Amygdala (tissue), 56 donors: ENCODE results near the gene CEP112.
"Not testable (repeated sequence)": the region's sequence is repeated elsewhere in the genome, so short reads cannot be mapped to it uniquely, and the experiment has no call there.

ENCODE experiments used
- DNase-seq, 56 donors: peaks; one replicate each; lab custom pipeline; 2025; lab: John Stamatoyannopoulos, UW

Gene CEP112

GRCh38 chr17:65799454-65799853, 392.5 kb downstream of the CEP112 start:
- DNase-seq = no peak

- no peak for DNase-seq
Measured at GRCh38 chr17:65797809-65798208, 394.1 kb downstream of the CEP112 start.

DNA sequence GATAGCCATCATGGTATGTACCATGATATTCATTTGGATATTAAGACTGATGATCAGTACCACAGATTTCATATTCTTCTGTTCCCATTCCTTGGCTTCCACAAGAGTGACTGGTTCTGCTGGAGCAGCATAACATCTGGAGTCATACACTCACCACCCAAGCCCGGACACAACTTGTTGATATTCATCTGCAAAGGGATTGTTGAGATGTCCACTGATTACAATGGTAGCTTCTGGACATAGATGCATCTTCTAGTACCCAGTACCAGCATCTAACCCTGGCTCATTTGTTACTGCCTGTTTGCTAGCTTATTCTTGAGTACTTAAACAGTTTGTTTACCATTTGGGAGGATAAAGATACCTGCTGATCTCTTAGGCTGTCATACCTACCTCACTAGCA, 394.8 kb downstream of the CEP112 start:
- no peak for DNase-seq

GRCh38 chr17:65794572-65794971, 397.4 kb downstream of the CEP112 start:
- DNase-seq = no peak

DNA sequence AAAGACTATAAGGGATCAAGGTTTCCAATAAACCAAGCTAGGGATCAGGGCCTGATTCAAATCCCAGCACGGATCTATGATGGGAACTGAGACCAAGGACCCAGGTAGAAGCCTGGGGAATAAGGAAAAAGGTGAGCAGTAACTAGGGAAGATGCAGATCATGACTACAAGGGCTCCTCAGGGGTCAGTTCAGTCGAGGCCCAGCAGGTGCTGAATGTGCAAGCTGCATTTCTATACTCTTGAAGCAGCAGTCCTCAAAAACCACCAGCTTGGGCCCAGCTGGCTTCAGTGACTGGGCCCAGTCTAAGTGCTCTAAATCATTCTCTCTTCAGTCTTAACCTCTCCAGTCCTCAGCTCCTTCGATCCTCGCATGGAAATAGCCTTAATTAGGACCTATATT, 401.7 kb downstream of the CEP112 start:
- no peak for DNase-seq

DNA sequence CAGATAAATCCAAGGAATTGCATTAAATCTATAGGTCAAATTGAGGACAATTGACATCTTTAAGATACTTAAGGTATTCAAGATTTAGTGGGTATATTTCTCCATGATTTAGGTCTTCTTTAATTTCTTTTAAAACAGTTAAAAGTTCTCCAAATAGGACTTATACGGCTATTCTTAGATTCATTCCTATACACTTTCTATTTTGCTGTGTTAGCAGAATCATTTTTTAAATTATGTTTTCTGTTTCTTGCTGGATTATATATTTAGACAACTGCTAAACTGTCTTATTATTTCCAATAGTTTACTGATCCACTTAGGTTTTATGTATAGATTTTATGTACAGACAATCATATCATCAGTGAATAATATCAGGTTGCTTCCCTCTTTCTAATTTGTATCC, 404.4 kb downstream of the CEP112 start:
- no peak for DNase-seq

GRCh38 chr17:65786479-65786878, 405.5 kb downstream of the CEP112 start:
- DNase-seq = no peak

DNA sequence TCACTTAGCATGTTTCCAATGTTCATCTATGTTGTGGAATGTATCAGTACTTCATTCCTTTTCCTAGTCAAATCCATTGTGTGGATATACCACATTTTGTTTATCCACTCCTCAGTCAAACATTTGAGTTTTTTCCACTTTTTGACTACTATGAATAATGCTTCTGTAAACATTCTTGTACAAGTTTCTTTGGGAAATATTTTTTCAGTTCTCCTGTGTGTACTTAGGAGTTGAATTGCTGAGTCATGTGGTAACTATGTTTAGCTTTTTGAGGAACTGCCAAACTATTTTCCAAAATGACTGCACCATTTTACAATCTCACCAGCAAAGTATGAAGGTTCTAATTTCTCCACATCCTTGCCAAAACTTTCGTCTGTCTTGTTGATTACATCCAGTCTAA, 406.8 kb downstream of the CEP112 start:
- no peak for DNase-seq

DNA sequence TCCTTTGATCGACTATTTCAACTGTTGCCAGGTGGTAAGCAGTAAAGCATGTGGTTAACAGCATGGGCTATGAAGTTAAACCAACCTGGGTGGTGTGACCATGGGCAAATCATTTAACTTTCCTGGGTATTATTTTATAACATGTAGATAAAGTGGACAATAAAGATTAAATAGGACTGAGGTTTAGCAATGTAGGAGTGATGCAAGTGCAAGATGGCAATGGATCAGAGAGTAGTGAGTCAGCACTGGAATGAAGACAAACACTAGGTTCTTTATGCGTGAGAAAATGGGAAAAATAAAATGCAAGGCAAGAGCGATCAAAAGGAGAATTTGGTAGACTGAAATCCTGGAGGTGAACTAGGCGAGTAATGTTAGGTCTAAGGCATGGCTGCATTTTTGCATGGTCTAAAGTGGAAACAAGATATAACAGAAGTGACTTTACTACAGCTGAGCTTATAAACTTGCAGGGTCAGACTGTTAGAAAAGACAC, 408.0 kb downstream of the CEP112 start:
- no peak for DNase-seq

DNA sequence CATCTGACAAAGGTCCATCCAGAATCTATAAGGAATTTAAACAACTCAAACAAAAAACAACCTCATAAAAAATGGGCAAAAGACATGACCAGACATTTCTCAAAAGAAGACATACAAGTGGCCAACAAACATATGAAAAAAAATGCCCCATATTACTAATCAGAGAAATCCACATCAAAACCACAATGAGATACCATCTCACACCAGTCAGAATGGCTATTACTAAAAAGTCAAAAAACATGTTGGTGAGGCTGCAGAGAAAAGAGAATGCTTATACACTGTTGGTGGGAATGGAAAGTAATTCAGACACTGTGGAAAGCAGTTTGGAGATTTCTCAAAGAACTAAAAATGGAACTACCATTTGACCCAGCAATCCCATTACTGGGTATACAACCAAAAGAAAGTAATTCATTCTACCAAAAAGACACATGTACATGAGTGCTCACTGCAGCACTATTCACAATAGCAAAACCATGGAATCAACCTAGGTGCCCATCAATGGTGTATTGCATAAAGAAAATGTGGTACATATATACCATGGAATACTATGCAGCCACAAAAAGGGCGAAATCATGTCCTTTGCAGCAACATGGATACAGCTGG, 409.7 kb downstream of the CEP112 start:
- not testable (repeated sequence) for DNase-seq

DNA sequence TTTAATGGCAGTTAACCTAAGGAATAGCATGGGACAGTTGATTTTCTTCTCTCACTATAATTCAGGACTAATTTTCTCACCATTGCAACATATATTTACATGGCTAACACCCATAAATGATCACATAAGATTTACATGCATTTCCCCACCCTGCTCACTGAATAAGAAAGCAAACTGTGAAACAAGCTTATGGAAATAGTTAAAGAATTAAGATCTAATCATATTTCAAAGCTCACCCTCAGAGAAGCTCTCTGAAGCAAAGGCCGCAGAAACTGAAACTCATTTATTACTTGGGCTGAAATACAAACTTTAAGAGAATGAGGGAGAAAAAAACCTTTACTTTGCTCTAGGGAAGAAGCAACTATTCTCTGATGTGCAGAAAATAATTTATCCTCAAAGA, 411.8 kb downstream of the CEP112 start:
- no peak for DNase-seq

DNA sequence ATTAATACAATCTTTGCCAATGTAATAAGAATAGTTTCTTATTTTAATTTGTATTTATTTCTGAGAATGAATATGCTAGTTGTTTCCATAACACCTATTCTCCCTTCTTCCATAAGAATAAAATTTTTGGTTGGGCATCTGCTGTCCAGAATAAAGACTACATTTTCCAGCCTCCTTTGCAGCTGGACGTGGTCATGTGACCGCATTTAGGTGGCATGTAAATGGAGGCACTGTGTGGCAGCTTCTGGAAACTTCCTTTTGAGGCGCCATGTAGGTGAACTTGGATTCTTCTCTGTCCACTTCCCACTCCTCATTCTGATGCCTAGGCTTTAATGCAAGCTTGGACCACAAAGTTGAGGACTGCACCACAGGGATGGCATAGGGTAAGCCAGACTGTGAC, 415.0 kb downstream of the CEP112 start:
- DNase-seq = no peak

GRCh38 chr17:65774787-65775186, 417.1 kb downstream of the CEP112 start:
- DNase-seq = no peak

- no peak for DNase-seq
Measured at GRCh38 chr17:65772989-65773388, 418.9 kb downstream of the CEP112 start.

GRCh38 chr17:65771704-65772103, 420.2 kb downstream of the CEP112 start:
- no peak for DNase-seq

DNA sequence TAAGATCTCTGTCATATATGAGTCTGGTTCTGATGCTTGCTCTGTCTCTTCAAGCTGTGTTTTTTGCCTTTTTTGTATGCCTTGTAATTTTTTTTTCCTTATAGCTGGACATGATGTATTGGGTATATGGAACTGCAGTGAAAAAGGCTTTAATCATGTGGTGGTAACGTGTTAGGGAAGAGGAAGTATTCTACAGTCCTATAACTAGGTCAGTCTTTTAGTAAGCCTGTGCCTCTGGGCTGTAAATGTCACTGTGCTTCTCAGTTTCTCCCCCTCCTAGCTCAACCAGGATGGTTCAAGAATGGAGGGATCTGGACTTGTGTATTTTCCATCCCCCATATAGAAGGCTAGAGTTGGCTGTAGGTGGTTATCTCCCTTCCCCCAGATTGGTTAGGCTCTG, 428.1 kb downstream of the CEP112 start:
- DNase-seq = no peak

DNA sequence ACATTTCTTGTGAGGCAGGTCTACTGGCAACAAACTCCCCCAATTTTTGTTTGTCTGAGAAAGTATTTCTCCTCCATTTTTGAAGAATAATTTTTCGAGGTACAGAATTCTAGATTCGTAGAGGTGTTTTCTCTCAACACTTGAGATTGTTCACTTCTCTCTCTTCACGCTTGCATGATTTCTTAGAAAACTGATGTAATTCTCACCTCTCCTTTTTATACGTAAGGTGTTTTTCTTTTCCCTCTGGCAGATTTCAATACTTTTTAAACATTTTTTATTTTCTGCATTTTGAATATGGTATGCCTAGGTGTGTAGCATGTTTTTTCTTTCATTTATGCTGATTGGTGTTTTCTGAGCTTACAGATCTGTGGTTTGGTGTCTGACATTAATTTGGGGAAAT, 429.0 kb downstream of the CEP112 start:
- no peak for DNase-seq

DNA sequence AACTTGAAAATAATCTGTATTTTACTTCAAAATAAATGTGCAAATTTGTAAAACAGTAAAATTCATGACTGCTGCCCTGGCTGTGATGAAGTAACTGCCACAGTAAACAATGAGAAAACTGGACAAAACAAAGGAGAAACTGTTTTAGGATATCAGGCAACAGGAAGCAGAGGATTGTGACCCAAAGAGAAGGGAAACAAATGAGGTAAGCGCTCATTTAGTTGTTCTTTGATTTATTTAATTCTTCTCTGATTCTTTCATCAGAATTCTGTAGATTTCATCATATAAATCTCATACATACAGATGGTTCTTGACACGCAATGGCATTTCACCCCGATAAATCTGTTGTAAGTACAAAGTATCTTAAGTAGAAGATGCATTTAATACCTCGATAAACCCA, 432.4 kb downstream of the CEP112 start:
- DNase-seq = no peak

DNA sequence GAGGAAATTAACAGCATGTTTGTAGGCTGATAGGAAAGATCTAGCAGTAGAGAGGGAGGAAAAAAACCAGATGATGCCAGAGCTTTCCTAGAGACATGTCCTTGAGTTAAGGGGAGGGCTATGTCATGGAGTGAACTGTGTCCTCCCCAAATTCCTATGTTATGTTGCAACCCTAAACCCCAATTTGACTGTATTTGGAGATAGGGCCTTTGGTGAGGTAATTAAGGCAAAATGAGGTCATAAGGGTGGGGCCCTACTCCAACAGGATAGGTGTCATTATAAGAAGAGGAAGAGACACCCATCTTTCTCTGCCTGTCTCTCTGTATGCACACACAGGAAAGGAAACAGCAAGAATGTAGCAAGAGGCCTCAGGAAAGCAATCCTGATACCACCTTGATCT, 435.2 kb downstream of the CEP112 start:
- DNase-seq = no peak

- DNase-seq = no peak
Measured at GRCh38 chr17:65755799-65756198, 436.1 kb downstream of the CEP112 start.

- DNase-seq = no peak
Measured at GRCh38 chr17:65754630-65755029, 437.3 kb downstream of the CEP112 start.

DNA sequence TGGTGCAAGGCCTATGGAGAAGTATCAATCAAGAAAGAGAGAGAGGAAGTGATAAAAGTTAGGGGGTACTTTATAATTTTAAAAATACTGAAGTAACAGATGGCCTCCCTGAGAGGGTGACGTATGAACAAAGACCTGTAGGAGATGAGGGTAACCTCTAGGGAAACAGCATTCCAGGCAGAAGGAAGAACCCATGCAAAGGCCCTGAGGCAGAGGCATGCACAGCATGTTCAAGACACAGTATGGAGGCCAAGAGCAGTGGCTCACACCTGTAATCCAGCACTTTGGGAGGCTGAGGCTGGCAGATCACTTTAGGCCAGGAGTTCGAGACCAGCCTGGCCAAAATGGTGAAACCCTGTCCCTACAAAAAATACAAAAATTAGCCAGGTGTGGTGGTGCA, 437.9 kb downstream of the CEP112 start:
- no peak for DNase-seq

GRCh38 chr17:65753348-65753747, 438.6 kb downstream of the CEP112 start:
- no peak for DNase-seq
